ENCODE measurements around the gene ABI2.
"Not testable (repeated sequence)": the region's sequence is repeated elsewhere in the genome, so short reads cannot be mapped to it uniquely, and the experiment has no call there.

Gene ABI2

DNA sequence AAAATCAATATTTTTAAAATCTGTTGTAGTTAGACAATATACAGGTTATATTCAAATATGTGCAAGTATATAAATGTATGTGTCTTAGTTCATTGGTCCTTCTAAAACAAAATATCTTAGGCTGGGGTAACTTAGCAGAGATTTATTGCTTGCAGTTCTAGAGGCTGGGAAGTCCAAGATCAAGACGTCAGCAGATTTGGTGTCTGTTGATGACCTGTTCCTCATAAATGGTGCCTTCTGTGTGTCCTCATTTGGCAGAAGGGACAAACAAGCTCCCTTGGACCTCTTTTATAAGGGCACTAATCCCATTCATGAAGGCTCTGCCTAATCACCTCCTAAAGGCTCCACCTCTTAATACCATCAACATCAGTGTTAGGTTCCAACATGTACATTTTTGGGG lies 31.3 kb downstream of the ABI2 start:
- no peak for DNase-seq (ENCODE audit: low spot score)

DNA sequence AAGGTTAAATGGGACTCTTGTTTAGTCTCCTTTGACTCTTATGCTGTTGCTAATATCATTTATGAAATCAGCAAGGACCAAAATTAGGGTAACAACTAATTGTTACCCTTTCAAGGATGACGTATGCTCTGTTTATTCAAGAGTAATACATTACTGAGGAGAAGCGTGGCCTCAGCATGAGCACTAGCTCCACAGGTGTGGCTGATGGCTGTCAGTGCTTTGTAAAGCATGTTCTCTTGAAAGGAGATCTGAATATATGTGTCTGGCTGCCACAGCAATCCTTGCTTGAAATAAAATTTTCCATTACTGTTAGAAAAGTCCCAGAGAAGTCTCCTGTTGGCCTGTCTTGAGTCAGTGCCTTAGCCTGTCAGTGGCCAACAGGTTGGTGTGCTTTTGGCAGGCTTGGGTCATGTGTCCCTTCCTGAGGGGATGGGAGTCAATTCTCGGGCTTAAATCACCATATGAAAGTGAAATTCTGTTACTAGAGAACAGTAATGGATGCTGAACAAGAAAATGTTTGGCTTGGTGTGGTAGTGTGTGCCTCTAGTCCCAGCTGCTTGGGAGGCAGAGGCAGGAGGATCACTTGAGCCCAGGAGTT lies 32.7 kb downstream of the ABI2 start:
- no peak for DNase-seq (ENCODE audit: low spot score)

DNA sequence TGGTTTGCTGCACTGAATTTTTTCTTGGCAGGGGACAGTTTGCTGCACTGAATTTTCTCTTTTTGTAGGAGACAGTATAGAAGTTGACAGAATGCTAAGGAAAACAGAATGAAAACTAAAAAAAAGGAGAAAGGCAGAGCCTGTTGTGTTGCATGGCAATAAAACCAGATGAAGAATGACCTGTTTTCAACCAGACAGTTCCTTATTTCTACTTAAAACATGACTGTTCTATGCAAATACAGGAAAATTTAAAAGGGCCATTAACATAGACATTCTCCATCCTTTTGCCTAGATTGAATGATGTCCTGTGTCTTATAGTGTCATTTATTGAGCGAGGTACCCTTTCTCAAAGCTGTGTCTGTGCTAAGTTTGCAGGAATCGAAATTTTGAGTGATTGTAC lies 33.3 kb downstream of the ABI2 start:
- no peak for DNase-seq (ENCODE audit: low spot score)

DNA sequence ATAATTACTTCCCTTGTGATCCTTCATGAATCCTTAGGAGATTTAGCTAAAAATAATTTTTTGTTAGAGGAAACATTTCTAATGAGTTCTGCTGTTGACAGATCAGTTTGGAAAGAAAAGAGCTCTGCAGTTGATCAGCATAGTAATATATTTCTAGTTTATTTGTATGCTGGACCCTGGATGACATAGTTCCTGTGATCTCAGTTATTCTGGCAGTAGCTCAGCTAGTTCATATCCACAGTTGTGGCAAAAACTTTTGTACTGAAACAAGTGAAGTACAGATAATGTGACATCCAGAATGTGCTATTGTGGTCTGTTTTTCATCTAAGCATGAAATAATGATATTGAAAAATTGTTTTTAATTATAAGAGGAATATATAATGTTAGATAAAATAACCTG lies 33.7 kb downstream of the ABI2 start:
- DNase-seq (ENCODE audit: low spot score) = no peak

DNA sequence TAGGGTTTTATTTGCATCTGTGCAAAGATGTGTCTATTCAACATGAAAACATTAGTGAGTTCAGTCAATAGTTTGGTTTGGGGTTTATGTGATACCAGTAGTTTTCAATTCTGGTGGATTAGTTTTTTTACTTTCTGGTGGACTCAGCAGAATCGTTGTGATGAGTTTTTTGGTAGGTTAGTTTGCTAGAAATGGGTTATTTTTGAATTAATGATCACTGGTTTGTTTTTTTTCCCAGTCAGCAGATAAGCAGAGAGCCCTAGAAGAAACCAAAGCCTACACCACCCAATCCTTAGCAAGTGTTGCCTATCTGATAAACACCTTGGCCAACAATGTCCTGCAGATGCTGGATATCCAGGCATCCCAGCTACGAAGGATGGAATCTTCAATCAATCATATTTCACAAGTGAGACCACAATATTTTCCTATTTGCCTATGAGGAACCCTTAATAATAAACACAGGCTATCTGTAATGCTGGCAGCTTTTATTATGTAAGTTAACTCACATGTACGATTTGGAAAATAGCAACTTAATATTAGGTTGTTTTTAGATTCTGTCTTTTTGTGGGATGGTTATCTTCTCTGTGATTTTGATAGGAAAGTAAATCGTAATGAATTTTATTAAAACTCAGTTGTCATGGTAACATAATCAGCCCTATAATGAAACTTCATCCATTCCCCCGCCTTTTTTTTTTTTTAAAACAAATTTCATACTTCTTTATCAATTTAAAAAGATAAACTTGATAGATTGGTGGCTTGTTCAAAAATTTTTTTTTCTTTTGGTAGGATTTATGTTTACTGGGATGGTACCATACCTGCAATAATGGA lies 38.7 kb downstream of the ABI2 start:
- DNase-seq (ENCODE audit: low spot score) = no peak

DNA sequence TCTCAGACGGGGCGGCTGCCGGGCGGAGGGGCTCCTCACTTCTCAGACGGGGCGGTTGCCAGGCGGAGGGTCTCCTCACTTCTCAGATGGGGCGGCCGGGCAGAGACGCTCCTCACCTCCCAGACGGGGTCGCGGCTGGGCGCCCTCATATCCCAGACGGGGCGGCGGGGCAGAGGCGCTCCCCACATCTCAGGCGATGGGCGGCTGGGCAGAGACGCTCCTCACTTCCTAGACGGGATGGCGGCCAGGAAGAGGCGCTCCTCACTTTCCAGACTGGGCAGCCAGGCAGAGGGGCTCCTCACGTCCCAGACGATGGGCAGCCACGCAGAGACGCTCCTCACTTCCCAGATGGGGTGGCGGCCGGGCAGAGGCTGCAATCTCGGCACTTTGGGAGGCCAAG lies 44.5 kb downstream of the ABI2 start:
- not testable (repeated sequence) for DNase-seq (ENCODE audit: low spot score)

DNA sequence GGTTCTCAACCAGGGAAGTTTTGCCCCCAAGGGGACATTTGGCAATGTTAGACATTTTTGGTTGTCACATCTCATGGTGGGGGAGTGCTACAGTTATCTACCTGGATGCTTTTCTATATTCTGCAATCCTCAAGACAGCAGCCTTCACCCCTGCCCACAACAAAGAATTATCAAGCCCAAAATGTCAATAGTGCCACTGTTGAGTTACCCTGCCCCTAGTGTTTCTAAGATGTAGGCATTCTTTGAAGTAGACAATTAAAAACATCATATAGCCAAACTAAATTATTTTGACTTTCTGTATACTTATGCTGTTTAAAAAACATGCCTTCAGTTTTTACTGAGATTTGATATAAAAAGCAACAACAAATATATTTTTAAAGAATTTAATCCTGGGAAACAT lies 48.0 kb downstream of the ABI2 start:
- no peak for DNase-seq (ENCODE audit: low spot score)

DNA sequence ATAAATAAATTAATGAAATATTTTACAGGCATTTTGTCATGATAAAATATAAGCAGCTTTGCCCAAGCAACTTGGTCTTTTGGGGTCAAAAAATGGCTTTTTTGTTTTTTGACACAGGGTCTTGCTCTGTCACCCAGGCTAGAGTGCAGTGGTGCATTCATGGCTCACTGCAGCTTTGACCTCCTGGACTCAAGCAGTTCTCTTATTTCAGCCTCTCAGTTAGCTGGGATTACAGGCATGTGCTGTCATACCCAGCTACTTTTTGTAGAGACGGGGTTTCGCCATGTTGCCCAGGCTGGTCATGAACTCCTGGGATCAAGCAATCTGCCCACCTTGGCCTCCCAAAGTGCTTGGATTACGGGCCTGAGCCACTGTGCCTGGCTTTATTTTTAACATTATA lies 51.0 kb downstream of the ABI2 start:
- DNase-seq (ENCODE audit: low spot score) = no peak

DNA sequence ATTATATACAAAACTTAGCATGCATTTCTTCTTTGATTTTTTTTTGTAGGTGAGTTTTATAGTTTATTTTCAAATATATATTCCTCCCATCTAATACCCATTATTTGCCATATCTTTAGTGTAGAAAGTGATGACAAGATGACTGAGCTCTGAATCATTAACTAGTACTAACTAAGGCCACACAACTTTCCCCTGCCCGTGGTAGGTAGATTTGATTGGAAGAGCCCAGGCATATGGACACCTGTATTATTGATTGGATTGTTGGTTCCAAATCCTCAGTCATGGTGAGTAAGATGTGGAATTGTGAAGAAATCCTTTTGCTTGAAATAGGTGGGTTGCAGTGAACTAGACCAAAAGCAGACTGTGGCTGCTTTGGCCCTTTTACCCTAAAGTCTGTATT lies 54.8 kb downstream of the ABI2 start:
- DNase-seq (ENCODE audit: low spot score) = no peak

DNA sequence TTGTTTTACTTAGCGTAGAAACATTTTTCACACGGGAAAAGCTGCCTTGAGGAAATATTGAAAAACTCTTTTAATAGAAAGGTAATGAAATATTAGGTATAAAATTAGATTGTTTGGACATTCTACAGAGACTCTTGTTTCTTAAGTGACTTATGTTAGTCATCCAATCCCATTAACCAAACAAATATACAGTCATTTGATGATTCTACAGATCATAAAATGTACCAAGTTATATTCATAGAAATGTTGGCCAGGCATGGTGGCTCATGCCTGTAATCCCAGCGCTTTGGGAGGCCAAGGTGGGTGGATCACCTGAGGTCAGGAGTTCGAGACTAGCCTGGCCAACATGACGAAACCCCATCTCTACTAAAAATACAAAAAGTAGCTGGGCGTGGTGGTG lies 60.0 kb downstream of the ABI2 start:
- not testable (repeated sequence) for DNase-seq (ENCODE audit: low spot score)

DNA sequence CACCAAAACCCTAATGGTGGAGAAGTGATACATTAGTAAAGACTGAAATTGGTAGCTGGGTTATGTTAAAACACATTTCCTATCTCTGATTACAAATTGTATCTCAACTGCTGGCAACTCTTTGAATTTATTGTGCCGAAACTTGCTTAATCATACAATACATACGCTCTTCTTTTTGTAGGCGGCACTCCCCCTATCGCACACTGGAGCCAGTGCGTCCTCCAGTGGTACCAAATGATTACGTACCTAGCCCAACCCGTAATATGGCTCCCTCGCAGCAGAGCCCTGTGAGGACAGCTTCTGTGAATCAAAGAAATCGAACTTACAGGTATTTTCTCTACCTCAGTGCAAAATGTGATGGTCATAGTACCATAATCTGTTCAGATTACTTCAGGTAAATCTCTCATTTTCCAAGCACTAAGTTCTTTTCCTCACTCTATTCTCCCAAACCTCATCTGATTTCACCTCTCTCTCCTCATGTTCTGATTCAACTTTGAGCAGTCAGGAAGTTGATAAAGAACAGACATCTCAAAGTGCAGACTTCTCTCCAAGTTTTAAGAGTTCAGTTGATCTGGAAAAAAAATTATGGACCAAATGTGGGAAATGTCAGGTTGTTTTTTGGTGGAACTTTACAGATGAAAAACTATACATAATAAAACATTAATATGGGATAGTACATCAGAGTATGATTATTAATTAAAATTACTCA lies 66.5 kb downstream of the ABI2 start:
- DNase-seq (ENCODE audit: low spot score) = no peak

DNA sequence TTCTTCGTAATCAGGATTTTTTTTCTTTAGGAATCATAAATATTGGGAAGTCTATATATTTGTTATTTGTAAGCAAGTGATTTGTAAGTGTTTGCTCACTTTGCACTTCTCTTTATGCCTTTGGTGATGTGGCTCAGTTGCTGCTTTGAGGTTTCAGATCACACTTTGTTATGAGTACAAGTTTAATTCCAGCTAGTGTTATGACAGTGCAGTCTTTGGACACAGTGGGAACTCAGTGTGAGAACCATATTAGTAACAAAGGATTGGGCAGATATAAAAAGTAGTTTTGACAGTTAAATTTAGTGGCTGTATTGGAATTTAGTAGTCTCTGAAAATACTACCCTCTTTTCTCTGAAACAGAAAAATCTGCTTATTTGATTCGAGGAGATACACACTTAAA lies 67.7 kb downstream of the ABI2 start:
- no peak for DNase-seq (ENCODE audit: low spot score)

DNA sequence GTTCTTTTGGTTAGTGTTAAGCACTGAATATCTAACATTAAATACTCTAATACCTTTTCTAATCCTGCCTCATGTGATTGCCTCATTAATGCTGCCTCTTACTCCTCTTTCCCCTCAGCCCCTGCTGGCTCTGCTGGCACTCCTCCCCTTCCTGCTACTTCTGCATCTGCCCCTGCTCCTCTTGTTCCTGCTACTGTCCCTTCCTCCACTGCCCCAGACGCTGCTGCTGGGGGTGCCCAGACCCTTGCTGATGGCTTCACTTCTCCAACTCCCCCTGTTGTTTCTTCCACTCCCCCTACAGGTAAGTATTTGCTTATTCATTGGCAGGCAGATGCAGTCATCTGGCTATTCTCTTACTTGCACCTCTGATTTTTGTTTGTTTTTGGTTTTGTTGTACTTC lies 68.5 kb downstream of the ABI2 start:
- DNase-seq (ENCODE audit: low spot score) = no peak

DNA sequence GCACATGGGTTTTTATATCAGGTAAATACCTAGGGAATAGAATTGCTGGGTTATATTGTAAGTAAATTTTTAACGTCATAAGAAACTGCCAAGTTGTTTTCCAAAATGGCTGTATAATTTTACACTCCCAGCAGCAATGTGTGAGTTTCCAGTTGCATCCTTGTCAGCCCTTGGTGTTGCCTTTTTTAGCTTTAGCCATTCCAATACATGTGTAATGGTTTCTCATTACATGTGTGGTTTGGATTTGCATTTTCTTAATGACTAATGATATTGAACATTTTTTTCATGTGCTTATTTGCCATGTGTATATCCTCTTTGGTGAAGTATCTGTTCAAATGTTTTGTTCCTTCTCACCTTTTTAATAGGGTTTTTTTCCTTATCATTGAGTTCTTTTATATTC lies 70.8 kb downstream of the ABI2 start:
- no peak for DNase-seq (ENCODE audit: low spot score)

DNA sequence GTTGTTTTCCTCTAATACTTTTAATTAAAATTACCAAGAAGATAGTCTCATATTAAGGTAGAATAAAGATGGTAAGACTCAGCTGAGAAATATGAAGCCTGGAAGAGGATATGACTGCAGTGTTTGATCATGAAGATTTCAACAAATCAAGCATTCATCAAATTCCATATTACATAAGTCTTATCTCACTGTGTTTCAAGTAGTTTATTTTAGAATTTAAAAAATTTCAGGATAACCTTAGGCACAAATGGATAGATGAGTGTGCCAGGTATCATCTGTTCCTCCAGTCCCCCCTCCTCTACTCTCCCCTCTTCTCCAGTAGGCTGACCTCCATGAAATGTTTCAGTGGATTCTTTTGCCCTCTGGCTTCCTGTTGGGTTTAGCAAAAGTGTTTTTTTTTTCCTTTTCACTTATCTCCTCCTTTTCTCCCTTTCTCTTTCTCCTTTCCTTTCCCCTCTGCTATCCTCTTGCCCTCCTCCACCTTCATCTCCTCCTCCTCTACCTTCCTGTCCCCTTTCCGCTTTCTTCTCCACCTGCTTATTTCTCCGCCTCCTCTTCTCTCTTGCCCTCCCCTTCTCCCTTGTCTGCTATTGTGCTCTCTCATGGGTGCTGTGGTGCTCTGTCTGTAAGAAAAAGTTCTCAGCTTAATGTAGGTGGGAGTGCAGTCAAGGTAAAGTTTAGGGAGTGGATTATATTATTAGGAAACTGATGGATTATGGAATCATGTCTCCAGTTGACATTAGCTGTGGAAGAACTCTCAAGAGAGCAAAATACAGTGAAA lies 72.8 kb downstream of the ABI2 start:
- DNase-seq (ENCODE audit: low spot score) = no peak

DNA sequence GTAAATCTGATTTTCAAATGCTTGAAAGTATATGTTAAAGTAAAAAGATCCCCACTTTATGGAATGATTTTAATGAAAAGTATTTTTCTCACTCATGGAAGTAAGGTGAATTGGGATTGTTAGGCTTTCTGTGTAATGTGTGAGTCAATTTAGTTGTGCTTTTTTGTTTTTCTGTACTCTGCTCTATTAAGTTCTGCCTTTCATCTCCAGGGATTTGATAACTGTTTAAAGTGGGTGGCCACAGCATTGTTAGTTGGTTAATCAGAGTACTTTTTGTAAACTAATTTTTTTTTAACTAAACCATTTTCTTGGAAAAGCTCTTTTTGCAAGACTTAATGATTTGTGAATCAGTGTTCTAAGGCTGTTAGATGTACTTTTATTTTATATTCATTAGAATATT lies 76.8 kb downstream of the ABI2 start:
- no peak for DNase-seq (ENCODE audit: low spot score)

DNA sequence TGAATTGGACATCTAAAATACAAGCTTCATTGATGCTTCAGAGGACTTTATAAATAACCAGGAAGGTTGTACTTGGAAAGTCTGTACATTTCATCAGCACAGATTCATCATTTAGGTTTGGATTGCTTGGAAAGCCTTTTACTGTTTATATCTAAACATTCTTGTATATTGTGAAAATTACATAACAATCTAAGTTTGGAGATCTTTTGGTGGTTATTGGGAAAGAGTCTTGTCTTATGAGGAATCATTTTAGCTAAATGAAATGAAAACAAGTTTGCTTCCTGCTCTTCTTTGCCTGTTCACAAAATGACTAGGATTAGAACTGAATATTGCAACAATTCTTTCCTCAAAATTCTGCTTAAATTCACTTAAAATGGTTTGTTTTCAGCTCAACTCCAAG lies 79.3 kb downstream of the ABI2 start:
- no peak for DNase-seq (ENCODE audit: low spot score)

DNA sequence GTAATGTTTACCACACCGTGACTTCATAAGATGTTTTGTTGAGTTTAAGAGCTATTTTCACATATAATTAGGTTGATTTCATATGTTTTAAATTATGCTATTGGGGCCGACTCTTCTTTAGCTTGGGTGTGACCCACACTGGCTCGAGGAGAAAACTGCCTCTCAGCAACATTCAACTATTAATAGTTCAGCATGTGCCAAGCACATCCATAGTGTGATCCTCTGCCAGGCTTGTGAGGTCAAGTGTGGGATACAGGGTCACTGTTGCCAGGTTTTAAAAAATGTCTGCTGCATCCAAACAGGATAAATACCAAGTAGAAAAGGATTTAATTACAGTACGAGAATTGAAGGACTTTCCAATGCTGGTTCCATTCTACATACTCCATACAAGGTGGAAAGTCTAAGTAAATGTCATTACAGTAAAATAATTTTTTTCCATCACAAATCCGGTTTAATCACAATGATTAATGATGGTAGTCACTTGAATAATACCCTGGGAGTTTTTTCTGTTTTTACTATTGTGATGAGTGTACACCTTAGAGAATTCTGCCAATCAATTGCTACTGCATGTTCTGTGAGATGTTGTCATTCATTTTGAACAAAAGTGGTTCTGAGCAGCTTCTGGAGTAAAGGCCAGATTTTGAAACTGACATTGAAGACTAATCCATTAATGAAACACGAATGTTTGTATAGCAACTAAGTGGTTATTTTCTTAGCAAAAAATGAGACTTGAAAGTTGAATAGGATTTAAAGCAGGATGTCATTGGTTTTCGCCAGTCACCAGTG lies 84.5 kb downstream of the ABI2 start:
- no peak for DNase-seq (ENCODE audit: low spot score)

DNA sequence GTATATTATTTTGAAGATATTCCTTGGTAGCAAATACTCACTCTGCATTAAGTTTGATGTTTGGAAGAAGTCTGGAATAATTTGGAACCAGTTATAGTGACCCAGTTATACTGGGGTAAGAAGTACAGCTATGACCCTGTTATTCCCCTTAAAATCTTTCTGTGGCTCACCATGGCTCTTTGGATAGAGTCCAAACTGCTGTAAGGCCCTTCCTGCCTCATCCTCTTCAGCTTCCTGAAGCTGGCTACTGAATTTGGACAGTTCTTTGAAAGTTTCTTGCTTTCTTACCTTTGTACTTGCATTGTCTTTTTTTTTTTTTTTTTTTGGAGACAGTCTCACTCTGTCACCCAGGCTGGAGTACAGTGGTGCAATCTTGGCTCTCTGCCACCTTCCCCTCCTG lies 85.6 kb downstream of the ABI2 start:
- no peak for DNase-seq (ENCODE audit: low spot score)

DNA sequence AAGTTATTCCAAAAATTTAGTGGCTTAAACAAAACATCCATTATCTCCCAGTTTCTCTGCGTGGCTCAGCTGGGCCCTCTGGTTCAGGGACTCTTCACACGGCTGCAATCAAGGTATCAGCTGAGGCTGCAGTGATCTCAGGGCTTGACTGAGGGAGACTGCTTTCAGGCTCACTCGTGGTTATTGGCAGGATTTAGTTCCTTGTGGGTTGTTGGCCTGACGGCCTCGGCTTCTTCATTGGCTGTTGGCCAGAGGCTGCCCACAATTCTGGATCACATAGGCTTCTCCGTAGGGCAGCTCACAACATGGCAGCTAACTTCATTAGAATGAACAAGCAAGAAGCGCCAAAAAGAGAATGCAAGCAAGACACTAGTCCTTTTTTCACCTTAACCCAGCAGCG lies 90.1 kb downstream of the ABI2 start:
- DNase-seq (ENCODE audit: low spot score) = no peak

DNA sequence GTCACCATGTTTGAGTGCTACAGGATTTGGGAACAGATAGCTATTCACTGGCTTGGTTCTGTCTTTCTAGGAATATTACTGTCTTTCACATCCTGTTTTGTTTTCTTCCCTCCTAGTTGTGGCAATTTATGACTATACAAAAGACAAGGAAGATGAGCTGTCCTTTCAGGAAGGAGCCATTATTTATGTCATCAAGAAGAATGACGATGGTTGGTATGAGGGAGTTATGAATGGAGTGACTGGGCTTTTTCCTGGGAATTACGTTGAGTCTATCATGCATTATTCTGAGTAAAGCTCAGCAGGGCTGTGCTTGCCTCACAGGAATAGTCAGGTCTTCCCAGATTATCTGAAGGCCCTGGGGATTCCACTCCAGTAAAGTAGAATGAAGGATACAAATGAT lies 98.9 kb downstream of the ABI2 start:
- DNase-seq (ENCODE audit: low spot score) = no peak

DNA sequence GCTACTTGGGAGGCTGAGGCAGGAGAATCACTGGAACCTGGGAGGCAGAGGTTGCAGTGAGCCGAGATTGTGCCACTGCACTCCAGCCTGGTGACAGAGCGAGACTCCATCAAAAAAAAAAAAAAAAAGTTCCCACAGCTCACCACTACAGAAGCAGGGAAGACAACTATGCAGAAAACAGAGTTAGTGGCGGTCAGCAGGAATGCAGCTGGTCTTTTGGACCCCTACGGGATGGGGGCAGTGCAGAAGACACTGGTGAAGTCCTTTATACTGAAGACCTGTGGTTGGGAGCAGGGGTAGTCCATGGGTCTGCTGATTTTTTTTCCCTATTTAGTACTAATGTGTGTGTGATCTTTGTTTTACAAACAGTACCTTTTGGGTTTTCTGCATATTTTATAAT lies 101.4 kb downstream of the ABI2 start:
- not testable (repeated sequence) for DNase-seq (ENCODE audit: low spot score)

Measured in LoVo (cell line).